ENCODE data around the gene RGS7BP. TPM values are rescaled to one million over a fixed set of nuclear protein-coding genes. Genes with fewer than 3 reads are reported as not detected.

The RGS7BP gene
- total and polyA plus RNA-seq, 2 of the 13 experiments (the other 11 are each of a cell fraction or from before 2014, with no cell fraction given), result not detected

DNA sequence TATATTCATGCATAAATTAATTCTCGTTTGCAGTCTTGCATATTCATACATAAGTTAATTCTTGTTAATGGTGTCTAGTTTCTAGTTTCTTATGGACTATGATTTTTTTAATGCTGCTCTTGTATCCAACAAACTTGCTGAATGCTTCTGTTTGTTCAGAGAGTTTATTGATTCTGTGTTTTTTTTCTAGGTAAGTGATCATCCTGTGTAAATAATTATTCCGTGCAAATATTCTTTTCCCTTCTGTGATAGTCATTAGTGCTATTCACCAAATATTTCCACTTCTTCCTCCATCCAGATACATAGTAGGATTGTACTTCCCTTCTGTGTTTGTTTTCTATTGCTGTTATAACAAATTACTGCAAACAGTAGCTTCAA is 148.7 kb downstream of the RGS7BP start:
- Histone ChIP-seq H3K9me3 (ENCODE audit: low read length) (peaks cover 4% of the 10 kb centered on the region; the same call in 1 of the 2 replicates), H3K27me3 (ENCODE audit: control insufficient read depth in 1 of 2, insufficient read depth in 2 of 2, low read length in 2 of 2) (no peaks in the 10 kb centered on the region), H3K27ac (ENCODE audit: extremely low read length, insufficient read depth, low read length) (no peak overlapping the region), H3K4me2 (ENCODE audit: low read depth, low read length) (no peak overlapping the region), H3K9ac (ENCODE audit: insufficient read depth, low read depth, low read length) (no peak overlapping the region), H3K36me3 (replicated peaks in 1 of 2; ENCODE audit: control insufficient read depth in 1 of 2, insufficient read depth in 2 of 2, low read length in 2 of 2) (no peaks in the 10 kb centered on the region), H3K4me1 (ENCODE audit: insufficient read depth, low read length) (peaks cover 16% of the 10 kb centered on the region), H4K20me1 (ENCODE audit: insufficient read depth, low read length) (no peaks in the 10 kb centered on the region), H2AFZ (ENCODE audit: low read length) (no peak overlapping the region), H3K4me3 (replicated peaks in 1 of 3; ENCODE audit: insufficient read depth in 1 of 3, low read depth in 2 of 3, low read length in 3 of 3) (no peak overlapping the region), H3K79me2 (ENCODE audit: insufficient read depth, low read length) (no peaks in the 10 kb centered on the region)
- 2% methylated on average over 2 of the region's 2 CpGs for WGBS (ENCODE audit: low lambda C conversion rate)
- ChIA-PET POLR2A (no interaction called here), CTCF (ENCODE audit: low intra/inter-chr PET ratio, low total read pairs) (no interaction called here)
- BruUV-seq (replicated peaks), result no TSS peak
- FAIRE-seq, result no peak
- no peak for ATAC-seq
- TF ChIP-seq, protein P1, sequence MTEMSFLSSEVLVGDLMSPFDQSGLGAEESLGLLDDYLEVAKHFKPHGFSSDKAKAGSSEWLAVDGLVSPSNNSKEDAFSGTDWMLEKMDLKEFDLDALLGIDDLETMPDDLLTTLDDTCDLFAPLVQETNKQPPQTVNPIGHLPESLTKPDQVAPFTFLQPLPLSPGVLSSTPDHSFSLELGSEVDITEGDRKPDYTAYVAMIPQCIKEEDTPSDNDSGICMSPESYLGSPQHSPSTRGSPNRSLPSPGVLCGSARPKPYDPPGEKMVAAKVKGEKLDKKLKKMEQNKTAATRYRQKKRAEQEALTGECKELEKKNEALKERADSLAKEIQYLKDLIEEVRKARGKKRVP (CRISPR knock-in tag; IDR thresholded peaks at IDR 0.05), result 0 out of 4 replicates have a peak, but pooled peaks of 1 of the 2 experiments have one; percentile 14
- no peak for TF ChIP-seq ZZZ3 (CRISPR knock-in tag; IDR thresholded peaks at IDR 0.05; ENCODE audit: borderline replicate concordance)
- TF ChIP-seq MIER3 (CRISPR knock-in tag; IDR thresholded peaks at IDR 0.05; ENCODE audit: borderline replicate concordance), result no peak
- TF ChIP-seq NFRKB (IDR thresholded peaks at IDR 0.05), result no peak
- TF ChIP-seq HNRNPUL1 (IDR thresholded peaks at IDR 0.05; ENCODE audit: low read depth, low read length), result peak; percentile 6; the same call in 1 of the 2 replicates
- TF ChIP-seq BRCA1 (CRISPR knock-in tag; IDR thresholded peaks at IDR 0.05), result no peak
- no peak for DNase-seq (ENCODE audit: low spot score)
- in situ Hi-C loops (cut with HindIII; ENCODE audit: extremely low pct_ligation_motif_present, low pct_unique_long_range_greater_than_20kb) (no loop called here), intact Hi-C loops (cut with micrococcal nuclease; ENCODE audit: unreplicated experiment) (no loop called here)

DNA sequence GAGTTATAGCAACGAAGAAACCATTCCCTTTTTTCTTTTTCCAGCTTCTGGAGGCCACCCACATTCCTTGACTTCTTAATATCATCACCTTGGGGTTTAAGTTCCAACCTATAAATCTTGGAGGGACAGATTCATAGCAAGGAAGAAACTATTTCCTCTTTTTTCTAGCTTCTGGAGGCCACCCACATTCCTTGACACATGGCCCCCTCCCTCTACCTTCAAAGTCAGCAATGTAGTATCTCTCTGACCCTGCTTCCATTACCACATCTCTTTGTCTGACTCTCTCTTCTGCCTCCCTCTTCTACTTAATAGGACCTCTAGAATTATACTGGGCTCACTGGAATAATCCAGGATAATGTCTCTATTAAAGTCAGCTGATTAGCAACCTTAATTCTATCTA is 149.8 kb downstream of the RGS7BP start:
- ChIA-PET CTCF (ENCODE audit: low intra/inter-chr PET ratio, low total read pairs) (no interaction called here), POLR2A (no interaction called here)
- Histone ChIP-seq H4K20me1 (ENCODE audit: insufficient read depth, low read length) (no peaks in the 10 kb centered on the region), H3K9me3 (ENCODE audit: low read length) (peaks cover 4% of the 10 kb centered on the region; the same call in 1 of the 2 replicates), H3K9ac (ENCODE audit: insufficient read depth, low read depth, low read length) (no peak overlapping the region), H3K4me3 (replicated peaks in 1 of 3; ENCODE audit: insufficient read depth in 1 of 3, low read depth in 2 of 3, low read length in 3 of 3) (no peak overlapping the region), H3K4me2 (ENCODE audit: low read depth, low read length) (no peak overlapping the region), H2AFZ (ENCODE audit: low read length) (no peak overlapping the region), H3K79me2 (ENCODE audit: insufficient read depth, low read length) (no peaks in the 10 kb centered on the region), H3K27ac (ENCODE audit: extremely low read length, insufficient read depth, low read length) (no peak overlapping the region), H3K36me3 (replicated peaks in 1 of 2; ENCODE audit: control insufficient read depth in 1 of 2, insufficient read depth in 2 of 2, low read length in 2 of 2) (no peaks in the 10 kb centered on the region), H3K4me1 (ENCODE audit: insufficient read depth, low read length) (peaks cover 16% of the 10 kb centered on the region), H3K27me3 (ENCODE audit: control insufficient read depth in 1 of 2, insufficient read depth in 2 of 2, low read length in 2 of 2) (no peaks in the 10 kb centered on the region)
- intact Hi-C loops (cut with micrococcal nuclease; ENCODE audit: unreplicated experiment) (no loop called here), in situ Hi-C loops (cut with HindIII; ENCODE audit: extremely low pct_ligation_motif_present, low pct_unique_long_range_greater_than_20kb) (no loop called here)
- no TSS peak for BruUV-seq (replicated peaks)
- ATAC-seq, result no peak
- 0% methylated on average over 1 of the region's 1 CpG for WGBS (ENCODE audit: low lambda C conversion rate)
- no peak for TF ChIP-seq POLR2G (IDR thresholded peaks at IDR 0.05; ENCODE audit: low read depth, low read length)
- no peak for TF ChIP-seq HDAC6 (IDR thresholded peaks at IDR 0.05; ENCODE audit: low read depth, low read length)
- TF ChIP-seq ZNF543 (CRISPR knock-in tag; IDR thresholded peaks at IDR 0.05), result peak; percentile 99
- FAIRE-seq, result no peak
- no peak for DNase-seq (ENCODE audit: low spot score)
